AML-193 (cell line): ENCODE data around the gene STYX.
A peak's percentile ranks its signal among the peaks of the same experiment; 100 is the strongest.
"Not testable (repeated sequence)": the region's sequence is repeated elsewhere in the genome, so short reads cannot be mapped to it uniquely, and the experiment has no call there.

Experiments
- DNase-seq, 2 experiments: peaks; one replicate each; lab custom pipeline; 2025; lab: John Stamatoyannopoulos, UW

Gene STYX

GRCh38 chr14:52727509-52727908 is 2.5 kb upstream of the STYX start:
- DNase-seq: not testable (repeated sequence)

GRCh38 chr14:52729035-52729434 is 931 bp upstream of the STYX start:
- DNase-seq: not testable (repeated sequence)

GRCh38 chr14:52729585-52729924 is 411 bp upstream of the STYX start:
- DNase-seq: no peak

GRCh38 chr14:52730709-52731111 is 744 bp downstream of the STYX start:
- DNase-seq: peak; percentile 10 to 19

- no peak for DNase-seq
These were observed 3.9 kb downstream of the STYX start for GRCh38 chr14:52733824-52734223.

- DNase-seq: no peak
These were observed 6.0 kb downstream of the STYX start for GRCh38 chr14:52735921-52736489.

- DNase-seq: no peak
These were observed 8.4 kb downstream of the STYX start for GRCh38 chr14:52738409-52738808.

- no peak for DNase-seq
These were observed 10.8 kb downstream of the STYX start for GRCh38 chr14:52740751-52741150.

- no peak for DNase-seq
These were observed 11.9 kb downstream of the STYX start for GRCh38 chr14:52741865-52742264.

GRCh38 chr14:52748647-52749292 is 18.8 kb downstream of the STYX start:
- no peak for DNase-seq

GRCh38 chr14:52755607-52756316 is 25.8 kb downstream of the STYX start:
- DNase-seq: no peak

GRCh38 chr14:52759145-52759544 is 29.2 kb downstream of the STYX start:
- no peak for DNase-seq

- not testable (repeated sequence) for DNase-seq
These were observed 33.0 kb downstream of the STYX start for GRCh38 chr14:52762923-52763322.

GRCh38 chr14:52767058-52767833 is 37.3 kb downstream of the STYX start:
- DNase-seq: no peak

- no peak for DNase-seq
These were observed 39.9 kb downstream of the STYX start for GRCh38 chr14:52769887-52770286.

- no peak for DNase-seq
These were observed 46.9 kb downstream of the STYX start for GRCh38 chr14:52776816-52777215.

GRCh38 chr14:52778702-52779101 is 48.7 kb downstream of the STYX start:
- no peak for DNase-seq

- no peak for DNase-seq
These were observed 50.9 kb downstream of the STYX start for GRCh38 chr14:52780893-52781292.

GRCh38 chr14:52781629-52782028 is 51.7 kb downstream of the STYX start:
- no peak for DNase-seq

- DNase-seq: no peak
These were observed 53.2 kb downstream of the STYX start for GRCh38 chr14:52783206-52783605.

GRCh38 chr14:52786887-52787286 is 56.9 kb downstream of the STYX start:
- no peak for DNase-seq

GRCh38 chr14:52789118-52789517 is 59.2 kb downstream of the STYX start:
- no peak for DNase-seq
